K562 (cell line): ENCODE measurements around the gene INKA2. TPM values are rescaled to one million over a fixed set of nuclear protein-coding genes. Genes with fewer than 3 reads are reported as not detected.

Experiments used
- ARID2 ChIP-seq: fragments of 450-650 bp; IDR thresholded peaks from 2 replicates; pipeline ENCODE4 v1.6.1; 2017; ENCODE audit warnings: antibody characterized with exemption, mild to moderate bottlenecking
- ATF6 ChIP-seq: sonication (generic); formaldehyde crosslinking; IDR thresholded peaks from 2 replicates; pipeline ENCODE4 v1.4.0; 2020; ENCODE audit warnings: mild to moderate bottlenecking, missing genetic modification reagents
- CXXC5 ChIP-seq: fragments of 250-450 bp; sonication (Bioruptor Pico); IDR thresholded peaks from 2 replicates; pipeline ENCODE4 v1.8.0; 2022; ENCODE audit warnings: inconsistent platforms, mild to moderate bottlenecking, moderate library complexity
- ELF2 ChIP-seq: fragments of 250-450 bp; sonication (Bioruptor Pico); IDR thresholded peaks from 2 replicates; pipeline ENCODE4 v1.5.0; 2021; ENCODE audit warnings: mild to moderate bottlenecking
- ESRRB ChIP-seq: fragments of 250-450 bp; sonication (Bioruptor Pico); IDR thresholded peaks from 2 replicates; pipeline ENCODE4 v1.5.0; 2020; ENCODE audit warnings: mild to moderate bottlenecking, moderate library complexity, borderline replicate concordance
- FOSL1 ChIP-seq: fragments of 200-800 bp; sonication (Bioruptor generic); conservative IDR thresholded peaks from 2 replicates; pipeline ENCODE4 v1.6.1; 2016; ENCODE audit warnings: missing genetic modification characterization, missing compliant biosample characterization
- FOXA1 ChIP-seq: fragments of 450-650 bp; IDR thresholded peaks from 2 replicates; pipeline ENCODE4 v1.6.1; 2016; ENCODE audit warnings: mild to moderate bottlenecking, borderline replicate concordance
- FOXJ2 ChIP-seq: fragments of 200-800 bp; sonication (Bioruptor generic); IDR thresholded peaks from 2 replicates; pipeline ENCODE4 v1.6.1; 2016; ENCODE audit warnings: missing genetic modification characterization, missing compliant biosample characterization
- GATA2 ChIP-seq: sonication (generic); formaldehyde crosslinking; IDR thresholded peaks from 2 replicates; pipeline ENCODE4 v1.4.0; 2020; ENCODE audit warnings: mild to moderate bottlenecking, missing genetic modification reagents
- MLLT1 ChIP-seq, 2 experiments: fragments of 450-650 bp; IDR thresholded peaks; 2 replicates each; pipeline ENCODE4 v1.6.1; 2016
- RUNX1 ChIP-seq: sonication (generic); IDR thresholded peaks from 2 replicates; pipeline ENCODE4 v1.6.1; 2016; ENCODE audit warnings: antibody characterized with exemption, low read depth
- ZBTB12 ChIP-seq: fragments of 250-450 bp; sonication (Bioruptor Pico); IDR thresholded peaks from 2 replicates; pipeline ENCODE4 v1.4.0; 2020
- ZMIZ1 ChIP-seq, 2 experiments: fragments of 150-350 bp in 1 of 2; IDR thresholded peaks; 2 replicates each; pipeline ENCODE4 v1.6.1; 2012 to 2016; ENCODE audit warnings: low read depth in 2 of 2, low read length in 2 of 2, mild to moderate bottlenecking in 1 of 2, moderate library complexity in 1 of 2
- ZNF143 ChIP-seq: sonication (generic); formaldehyde crosslinking; IDR thresholded peaks from 2 replicates; pipeline ENCODE4 v1.9.0; 2022; ENCODE audit warnings: mild to moderate bottlenecking, missing genetic modification reagents
- ZNF3 ChIP-seq: fragments of 250-450 bp; sonication (Bioruptor Pico); IDR thresholded peaks from 2 replicates; pipeline ENCODE4 v1.5.0; 2021; ENCODE audit warnings: mild to moderate bottlenecking, moderate library complexity
- polyA plus RNA-seq, 8 experiments: library from polyadenylated mRNA; depleted of rRNA in 4 of 8; stranded (reverse) in 5 of 8; unstranded in 3 of 8; fragments of >200 nt; fragmentation: Nextera tagmentation in 2 of 8; fragmentation: Illumina TruSeq in 1 of 8; extraction: Ambion mirVana in 2 of 8; extraction: Trizol in 1 of 8; gene quantifications; 2 replicates each; pipeline versions ENCODE4 v1.2.1 to v1.2.3, GENCODE V29; 2011 to 2014; ENCODE audit warnings: inconsistent platforms in 1 of 8, missing spikeins in 1 of 8
- total RNA-seq, 7 experiments: library from RNA; depleted of rRNA in 6 of 7; stranded (reverse); fragments of >200 nt in 6 of 7; fragmentation: Illumina TruSeq in 2 of 7; extraction: Trizol in 2 of 7; gene quantifications; 2 replicates each; pipeline versions ENCODE4 v1.2.1 to v1.2.3, GENCODE V29; 2011 to 2021; ENCODE audit warnings: low replicate concordance in 1 of 7
- TF ChIP-seq, protein P1 (sequence below): fragments of 200-400 bp; formaldehyde crosslinking; IDR thresholded peaks from 2 replicates; pipeline ENCODE4 v1.6.1; 2017; ENCODE audit warnings: mild to moderate bottlenecking, low read depth, low read length, moderate library complexity
- TF ChIP-seq, protein P2 (sequence below): fragments of 250-450 bp; sonication (Bioruptor Pico); IDR thresholded peaks from 2 replicates; pipeline ENCODE4 v1.5.0; 2021

The INKA2 gene
- total and polyA plus RNA-seq, 9 of the 15 experiments (the other 6 are each of a cell fraction or from before 2014, with no cell fraction given), result 0.04 to 1.4 (median 0.26) TPM; not detected in 1

DNA sequence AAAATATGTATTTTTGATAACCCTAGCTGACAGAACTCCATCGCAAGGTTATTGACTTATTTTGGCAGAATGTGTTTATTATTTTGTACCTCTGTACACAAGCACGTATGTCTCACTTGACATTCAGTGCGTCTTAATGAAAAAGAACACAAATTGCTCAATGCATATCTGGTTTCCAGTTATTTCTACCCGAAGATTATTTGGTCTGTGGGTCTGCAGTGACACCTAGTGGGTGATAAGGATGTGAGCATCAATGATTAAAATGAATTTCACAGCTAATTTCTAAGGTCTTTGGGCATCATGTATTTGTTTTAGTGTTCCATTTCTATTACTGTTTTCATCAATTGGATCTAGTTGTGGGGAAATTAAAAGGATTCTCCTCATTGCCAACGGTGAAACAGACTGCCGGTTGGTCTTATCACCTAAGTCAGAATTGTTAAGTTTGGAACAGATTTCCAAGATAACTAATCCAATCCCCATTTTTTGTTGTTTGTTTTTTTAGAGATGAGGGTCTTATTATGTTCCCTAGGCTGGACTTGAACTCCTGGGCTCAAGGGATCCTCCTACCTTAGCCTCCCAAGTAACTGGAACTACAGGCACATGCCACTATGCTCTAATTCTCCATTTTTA, 30.4 kb upstream of the INKA2 start (continued):
- TF ChIP-seq, protein P1, sequence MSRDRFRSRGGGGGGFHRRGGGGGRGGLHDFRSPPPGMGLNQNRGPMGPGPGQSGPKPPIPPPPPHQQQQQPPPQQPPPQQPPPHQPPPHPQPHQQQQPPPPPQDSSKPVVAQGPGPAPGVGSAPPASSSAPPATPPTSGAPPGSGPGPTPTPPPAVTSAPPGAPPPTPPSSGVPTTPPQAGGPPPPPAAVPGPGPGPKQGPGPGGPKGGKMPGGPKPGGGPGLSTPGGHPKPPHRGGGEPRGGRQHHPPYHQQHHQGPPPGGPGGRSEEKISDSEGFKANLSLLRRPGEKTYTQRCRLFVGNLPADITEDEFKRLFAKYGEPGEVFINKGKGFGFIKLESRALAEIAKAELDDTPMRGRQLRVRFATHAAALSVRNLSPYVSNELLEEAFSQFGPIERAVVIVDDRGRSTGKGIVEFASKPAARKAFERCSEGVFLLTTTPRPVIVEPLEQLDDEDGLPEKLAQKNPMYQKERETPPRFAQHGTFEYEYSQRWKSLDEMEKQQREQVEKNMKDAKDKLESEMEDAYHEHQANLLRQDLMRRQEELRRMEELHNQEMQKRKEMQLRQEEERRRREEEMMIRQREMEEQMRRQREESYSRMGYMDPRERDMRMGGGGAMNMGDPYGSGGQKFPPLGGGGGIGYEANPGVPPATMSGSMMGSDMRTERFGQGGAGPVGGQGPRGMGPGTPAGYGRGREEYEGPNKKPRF, result no peak
- TF ChIP-seq ELF2 (CRISPR knock-in tag), result no peak
- no peak for TF ChIP-seq FOSL1 (tag)
- TF ChIP-seq, protein P2, sequence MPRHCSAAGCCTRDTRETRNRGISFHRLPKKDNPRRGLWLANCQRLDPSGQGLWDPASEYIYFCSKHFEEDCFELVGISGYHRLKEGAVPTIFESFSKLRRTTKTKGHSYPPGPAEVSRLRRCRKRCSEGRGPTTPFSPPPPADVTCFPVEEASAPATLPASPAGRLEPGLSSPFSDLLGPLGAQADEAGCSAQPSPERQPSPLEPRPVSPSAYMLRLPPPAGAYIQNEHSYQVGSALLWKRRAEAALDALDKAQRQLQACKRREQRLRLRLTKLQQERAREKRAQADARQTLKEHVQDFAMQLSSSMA (CRISPR knock-in tag), result no peak
- TF ChIP-seq ZMIZ1 (IDR thresholded peaks at IDR 0.05; ENCODE audit: low read depth in 2 of 2, low read length in 2 of 2), result no peak
- no peak for TF ChIP-seq MLLT1 (IDR thresholded peaks at IDR 0.05)
- TF ChIP-seq FOXJ2 (tag), result no peak
- no peak for TF ChIP-seq ZNF143 (CRISPR knock-in tag)
- no peak for TF ChIP-seq ZNF3 (CRISPR knock-in tag)
- no peak for TF ChIP-seq ESRRB (CRISPR knock-in tag)
- peak; percentile 43; the same call in 1 of the 2 replicates for TF ChIP-seq GATA2
- TF ChIP-seq ATF6, result no peak
- TF ChIP-seq RUNX1, result no peak
- 0 out of 2 replicates have a peak, but pooled peaks have one; percentile 17 for TF ChIP-seq ARID2
- TF ChIP-seq CXXC5 (CRISPR knock-in tag), result no peak
- TF ChIP-seq FOXA1, result no peak
- TF ChIP-seq ZBTB12 (CRISPR knock-in tag), result no peak
